AG04449 (cell line): ENCODE results near the gene VWA2.

Source experiments
- CTCF ChIA-PET: fragments of 350-600 bp; formaldehyde crosslinking; extraction: SDS; loops from one replicate; lab custom pipeline; 2021; ENCODE audit warnings: antibody characterized with exemption; lab: Yijun Ruan, JAX
- POLR2A ChIA-PET: fragments of 400-600, 350-600 bp; formaldehyde crosslinking; extraction: SDS; loops from one replicate; lab custom pipeline; 2020; ENCODE audit warnings: antibody characterized with exemption, inconsistent platforms; lab: Yijun Ruan, JAX
- DNase-seq: peaks from one replicate; pipeline ENCODE4 v3.0.0-alpha.2; 2010; ENCODE audit warnings: low read depth, low spot score
- H3K4me3 ChIP-seq: 2 replicates; pipeline ENCODE4 v1.5.1; 2011; ENCODE audit warnings: low read depth, mild to moderate bottlenecking, control low read depth, low read length
- CTCF ChIP-seq: IDR thresholded peaks from one replicate; pipeline ENCODE4 v1.5.1; 2011; ENCODE audit warnings: mild to moderate bottlenecking, moderate library complexity, low read length, control low read depth, inconsistent platforms; ENCODE audit not compliant: insufficient read depth; ENCODE audit errors: missing control alignments

The VWA2 gene

GRCh38 chr10:114274616-114275453 lies 35.8 kb downstream of the VWA2 start:
- TF ChIP-seq CTCF = no peak
- no peak overlapping the region for H3K4me3 ChIP-seq
- ChIA-PET CTCF (interaction anchor here (0.6 to 5.4 kb wide), 3 partner anchors 29 to 1116 kb away, joined by 3 to 27 read pairs (median 4); no protein-coding TSS in a partner anchor), POLR2A (no interaction called here)
- no peak for DNase-seq

DNA sequence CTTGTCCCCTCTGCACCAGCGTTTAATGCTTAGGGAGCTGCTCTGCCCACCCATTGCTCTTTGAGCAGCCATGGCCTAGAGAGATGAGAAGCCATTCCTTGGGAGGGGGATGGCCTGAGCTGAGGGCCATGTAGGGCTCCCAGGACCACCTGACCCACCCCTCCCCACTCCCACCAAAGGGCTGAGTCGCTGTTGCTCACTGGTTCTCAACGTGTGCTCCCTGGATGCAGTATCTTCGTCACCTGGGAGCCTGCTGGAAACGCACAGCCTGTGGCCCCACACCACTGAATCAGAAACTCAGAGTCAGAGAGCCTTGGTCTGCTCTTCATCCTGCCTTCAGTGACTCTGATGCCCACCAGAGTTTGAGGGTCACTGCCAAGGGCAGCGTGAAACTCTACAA lies 37.0 kb downstream of the VWA2 start:
- ChIA-PET CTCF (interaction anchor here (1.2 to 1.4 kb wide), 2 partner anchors 28 to 195 kb away, joined by 3 to 4 read pairs; no protein-coding TSS in a partner anchor), POLR2A (no interaction called here)
- DNase-seq = no peak
- TF ChIP-seq CTCF = no peak
- H3K4me3 ChIP-seq = no peak overlapping the region

- no peak for TF ChIP-seq CTCF
- POLR2A ChIA-PET = no interaction called here
These were observed 37.6 kb downstream of the VWA2 start for GRCh38 chr10:114276671-114277070.

DNA sequence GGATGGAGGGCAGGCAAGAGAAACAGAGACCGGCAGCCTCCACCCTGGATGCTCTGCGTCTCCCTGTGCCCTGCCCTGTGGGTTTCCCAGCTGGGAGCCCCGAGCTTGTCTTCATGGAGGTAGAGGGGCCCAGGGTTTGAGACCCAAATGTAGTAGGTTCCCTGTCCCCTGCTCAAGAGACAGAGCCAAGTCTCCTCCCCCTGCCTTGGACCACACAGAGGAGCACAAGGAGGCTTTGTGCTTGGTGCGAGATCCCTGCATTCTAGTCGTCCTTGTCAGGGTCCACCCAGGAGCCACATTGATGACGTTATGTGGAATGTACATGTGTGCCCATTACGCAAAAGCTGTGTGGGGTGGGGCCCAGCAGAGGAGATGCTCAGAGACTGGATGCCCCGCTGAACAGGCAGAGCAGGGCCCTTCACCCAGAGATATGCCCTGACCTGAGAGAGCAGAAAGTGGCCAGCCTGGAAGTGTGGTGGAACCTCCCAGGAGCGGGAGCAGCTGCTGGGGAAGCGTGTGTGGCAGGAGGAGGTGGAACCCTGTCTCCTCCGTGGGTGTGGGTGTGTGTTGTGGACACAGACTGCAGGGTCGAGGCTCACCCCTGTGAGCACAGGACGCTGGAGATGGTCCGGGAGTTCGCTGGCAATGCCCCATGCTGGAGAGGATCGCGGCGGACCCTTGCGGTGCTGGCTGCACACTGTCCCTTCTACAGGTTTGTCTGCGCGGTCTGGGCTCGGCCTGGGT lies 39.3 kb downstream of the VWA2 start:
- H3K4me3 ChIP-seq = no peak overlapping the region
- DNase-seq = no peak
- ChIA-PET CTCF (no interaction called here), POLR2A (no interaction called here)
- TF ChIP-seq CTCF = no peak

More at GRCh38 chr10:114276671-114277070, 37.6 kb downstream of the VWA2 start:
- DNase-seq = no peak
- H3K4me3 ChIP-seq = no peak overlapping the region
- CTCF ChIA-PET = interaction anchor here (1.2 kb wide), 1 partner anchor 195 kb away, joined by 3 read pairs; no protein-coding TSS in a partner anchor

DNA sequence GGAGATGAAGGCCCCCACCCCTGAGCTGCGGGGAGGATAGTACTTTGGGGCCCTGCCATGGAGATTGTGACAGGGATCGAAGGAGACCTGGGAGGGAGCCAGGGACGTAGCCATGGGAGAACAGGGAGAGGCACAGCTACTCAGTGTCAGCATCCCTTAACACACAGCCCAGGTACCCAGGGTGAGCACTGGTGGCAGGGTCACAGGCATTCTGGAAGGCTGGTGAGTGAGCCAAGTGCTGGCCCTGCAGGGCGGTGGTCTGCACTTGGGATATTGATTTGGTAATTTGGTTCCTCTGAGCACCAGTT lies 39.8 kb downstream of the VWA2 start:
- no peak for DNase-seq
- TF ChIP-seq CTCF = no peak
- CTCF ChIA-PET = no interaction called here
- H3K4me3 ChIP-seq = no peak overlapping the region
- POLR2A ChIA-PET = no interaction called here

- no peak for DNase-seq
- TF ChIP-seq CTCF = no peak
- ChIA-PET CTCF (no interaction called here), POLR2A (no interaction called here)
- no peak overlapping the region for H3K4me3 ChIP-seq
These were observed 40.2 kb downstream of the VWA2 start for GRCh38 chr10:114279289-114279688.
